Central memory CD4-positive, alpha-beta T cell (primary cell): Measurements from ENCODE around the gene PTTG1IP.

ENCODE experiments used
- DNase-seq: peaks from one replicate; pipeline ENCODE4 v3.0.0; 2022

Gene PTTG1IP

GRCh38 chr21:44894687-44895302, 21.3 kb upstream of the PTTG1IP start:
- DNase-seq, result no peak

DNA sequence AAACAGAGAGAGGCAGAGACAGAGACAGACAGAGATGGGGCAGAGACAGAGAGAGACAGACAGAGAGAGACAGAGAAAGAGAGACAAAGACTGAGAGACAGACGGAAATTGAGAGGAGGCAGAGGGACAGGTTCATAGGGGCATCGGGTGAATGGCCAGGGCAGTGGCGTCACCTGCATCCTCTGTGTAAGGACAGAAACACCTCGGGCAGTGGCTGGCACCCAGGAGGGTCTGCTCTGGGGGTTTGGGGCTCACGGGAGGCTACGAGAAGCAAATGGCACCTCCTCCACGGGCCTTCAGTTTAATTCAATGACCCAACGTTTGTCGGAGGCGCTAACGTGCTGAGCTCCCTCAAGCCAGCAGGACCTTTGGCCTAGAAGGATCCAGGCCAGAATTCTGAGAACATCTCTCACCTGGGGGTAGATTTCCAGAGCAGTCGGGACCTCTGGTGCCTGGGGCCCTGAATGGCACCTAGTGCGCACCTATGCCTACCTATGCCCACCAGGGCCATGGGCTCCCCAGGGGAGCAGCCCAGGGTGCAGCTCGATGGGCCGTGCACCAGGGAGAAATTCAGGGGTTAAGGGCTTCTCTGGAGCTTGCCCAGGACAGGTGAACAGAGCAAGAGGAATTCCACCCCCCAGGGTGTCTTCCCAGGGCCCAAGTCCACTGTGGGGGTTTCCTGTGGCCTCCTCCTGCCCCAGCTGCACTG, 20.6 kb upstream of the PTTG1IP start:
- DNase-seq, result no peak

- no peak for DNase-seq
These were observed 19.7 kb upstream of the PTTG1IP start for GRCh38 chr21:44893278-44893556.

GRCh38 chr21:44892536-44893277, 19.2 kb upstream of the PTTG1IP start:
- DNase-seq, result peak; percentile 70

GRCh38 chr21:44892095-44892494, 18.6 kb upstream of the PTTG1IP start:
- no peak for DNase-seq

DNA sequence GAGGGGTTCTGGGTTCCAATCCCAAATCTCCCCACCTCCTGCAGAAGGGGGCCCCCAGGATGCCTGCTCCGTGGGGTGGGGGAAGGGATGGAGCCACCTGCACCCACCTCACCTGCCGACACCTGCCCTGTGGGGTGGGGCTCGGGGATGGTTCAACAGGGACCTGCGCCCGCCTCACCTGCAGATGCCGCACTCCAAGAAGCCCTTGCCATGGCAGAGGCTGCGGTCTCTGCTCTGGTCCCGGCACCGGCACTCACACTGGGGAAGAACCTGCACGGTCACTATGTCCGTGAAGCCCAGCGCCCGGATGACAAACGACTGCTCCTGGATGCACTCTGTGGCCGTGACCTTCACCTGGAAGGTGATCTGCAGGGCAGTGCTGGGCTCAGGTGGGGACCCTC, 18.1 kb upstream of the PTTG1IP start:
- DNase-seq, result no peak

DNA sequence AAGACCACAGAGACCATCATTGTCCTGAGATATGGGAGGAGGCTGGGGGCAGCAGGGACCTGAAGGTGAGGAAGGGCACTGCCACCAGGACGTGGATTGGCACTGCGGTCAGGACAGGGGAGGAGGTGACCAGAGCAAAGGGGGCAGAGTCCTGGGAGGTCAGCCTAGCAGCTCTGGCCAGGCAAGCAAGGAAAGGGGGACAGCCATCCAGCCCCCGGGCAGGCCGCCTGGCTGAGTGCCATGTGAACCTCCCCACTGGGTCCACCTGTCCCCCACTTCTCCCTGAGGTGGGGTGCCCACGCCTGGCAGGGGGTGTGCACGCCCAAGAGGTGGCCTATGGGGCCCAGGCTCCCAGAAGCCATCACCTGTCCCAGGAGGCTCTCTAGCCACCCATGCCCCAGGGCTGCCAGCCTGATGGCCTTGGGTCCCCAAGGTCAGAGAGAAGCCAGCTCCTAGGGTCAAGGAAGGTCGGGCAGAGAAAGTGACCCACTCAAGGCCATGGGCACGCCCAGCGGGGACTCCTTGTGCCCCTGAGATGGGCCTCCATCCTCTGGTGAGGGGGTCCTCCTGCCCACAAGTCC, 17.6 kb upstream of the PTTG1IP start:
- DNase-seq, result no peak

- DNase-seq, result no peak
These were observed 16.9 kb upstream of the PTTG1IP start for GRCh38 chr21:44890338-44890931.

- no peak for DNase-seq
These were observed 16.3 kb upstream of the PTTG1IP start for GRCh38 chr21:44889625-44890337.

GRCh38 chr21:44888581-44889550, 15.4 kb upstream of the PTTG1IP start:
- no peak for DNase-seq

DNA sequence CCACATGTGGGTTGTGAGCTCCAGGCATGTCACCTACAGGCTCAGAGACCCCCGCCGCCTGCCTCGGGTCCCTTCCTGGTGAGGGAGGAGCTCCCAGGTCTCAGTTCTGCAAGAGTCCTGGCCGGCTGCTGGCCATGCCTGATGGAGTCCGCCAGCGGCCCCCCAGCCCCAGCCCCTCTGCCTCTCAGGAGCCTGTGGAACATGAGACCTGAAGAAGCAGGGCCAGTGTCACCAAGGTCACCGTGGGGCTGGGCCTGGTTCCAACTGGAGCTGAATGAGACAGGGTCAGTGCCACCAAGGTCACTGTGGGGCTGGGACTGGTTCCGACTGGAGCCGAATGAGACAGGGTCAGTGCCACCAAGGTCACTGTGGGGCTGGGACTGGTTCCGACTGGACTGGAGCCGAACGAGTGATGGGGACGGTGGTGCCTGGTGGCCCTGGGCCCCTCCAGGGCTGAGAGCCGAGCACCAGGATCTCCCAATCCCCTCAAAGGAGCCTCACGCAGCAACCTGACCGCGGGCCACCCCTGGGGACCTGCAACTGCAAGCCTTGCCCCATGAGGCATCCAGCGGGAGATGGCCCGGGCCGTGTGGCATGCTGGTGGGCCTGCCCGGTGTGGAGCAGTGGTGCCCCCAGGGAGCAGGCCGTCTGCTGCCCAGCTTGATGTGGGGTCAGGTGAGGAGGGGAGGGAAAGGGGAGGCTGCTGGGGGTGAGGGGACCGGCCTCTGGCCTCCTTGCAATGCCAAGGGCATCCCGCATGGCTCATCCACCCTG, 14.5 kb upstream of the PTTG1IP start:
- no peak for DNase-seq

DNA sequence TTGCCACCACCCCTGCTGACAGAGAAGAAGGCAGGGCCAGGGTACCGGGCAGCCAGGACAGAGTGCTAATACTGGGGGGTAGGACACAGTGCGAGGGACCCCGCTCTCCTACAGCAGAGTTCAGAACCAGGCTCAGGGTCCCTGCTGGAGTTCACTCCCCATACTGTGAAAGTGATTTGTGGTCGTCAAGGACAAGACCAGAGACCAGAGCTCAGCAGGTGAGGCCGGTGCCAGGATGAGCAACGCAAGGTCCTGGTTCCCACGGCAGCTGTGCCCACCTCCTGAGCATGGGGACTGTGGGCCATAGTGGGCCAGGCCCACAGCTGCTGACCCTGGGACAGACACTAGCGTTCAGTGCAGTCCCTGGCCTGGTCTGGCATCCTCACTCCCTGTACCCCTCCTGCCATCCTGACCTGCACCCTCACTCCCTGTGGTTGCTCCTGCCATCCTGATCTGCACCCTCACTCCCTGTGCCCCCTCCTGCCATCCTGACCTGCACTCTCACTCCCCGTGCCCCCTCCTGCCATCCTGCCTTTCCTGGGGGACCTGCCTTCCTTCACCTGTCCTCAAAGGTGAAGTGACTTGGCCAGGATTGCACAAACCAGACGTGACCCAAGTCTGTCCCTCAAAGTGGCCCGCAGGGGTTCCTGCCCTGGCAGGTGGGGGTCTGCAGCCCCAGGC, 13.8 kb upstream of the PTTG1IP start:
- DNase-seq, result no peak

- DNase-seq, result no peak
These were observed 12.9 kb upstream of the PTTG1IP start for GRCh38 chr21:44886113-44887075.

- DNase-seq, result no peak
These were observed 12.1 kb upstream of the PTTG1IP start for GRCh38 chr21:44885615-44886014.

DNA sequence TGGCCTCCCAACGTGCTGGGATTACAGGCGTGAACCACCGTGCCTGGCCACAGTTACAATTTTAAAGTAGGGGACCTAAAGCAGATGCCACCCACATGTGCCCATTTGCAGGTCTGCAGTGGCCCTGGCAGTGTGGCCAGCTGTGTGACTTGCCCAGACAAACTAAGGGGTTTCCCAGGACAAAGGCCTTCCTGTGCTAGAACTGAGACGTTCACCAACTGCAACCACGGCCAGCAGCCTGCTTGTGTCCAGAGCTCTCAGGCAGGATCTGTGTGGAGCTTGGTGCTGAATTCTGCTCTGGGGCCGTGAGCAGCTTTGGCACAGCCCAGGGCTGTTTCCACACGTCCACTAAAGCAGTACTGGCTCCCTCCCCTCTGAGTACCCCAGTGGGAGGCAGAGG, 10.6 kb upstream of the PTTG1IP start:
- no peak for DNase-seq

GRCh38 chr21:44883250-44883649, 9.8 kb upstream of the PTTG1IP start:
- DNase-seq, result no peak

DNA sequence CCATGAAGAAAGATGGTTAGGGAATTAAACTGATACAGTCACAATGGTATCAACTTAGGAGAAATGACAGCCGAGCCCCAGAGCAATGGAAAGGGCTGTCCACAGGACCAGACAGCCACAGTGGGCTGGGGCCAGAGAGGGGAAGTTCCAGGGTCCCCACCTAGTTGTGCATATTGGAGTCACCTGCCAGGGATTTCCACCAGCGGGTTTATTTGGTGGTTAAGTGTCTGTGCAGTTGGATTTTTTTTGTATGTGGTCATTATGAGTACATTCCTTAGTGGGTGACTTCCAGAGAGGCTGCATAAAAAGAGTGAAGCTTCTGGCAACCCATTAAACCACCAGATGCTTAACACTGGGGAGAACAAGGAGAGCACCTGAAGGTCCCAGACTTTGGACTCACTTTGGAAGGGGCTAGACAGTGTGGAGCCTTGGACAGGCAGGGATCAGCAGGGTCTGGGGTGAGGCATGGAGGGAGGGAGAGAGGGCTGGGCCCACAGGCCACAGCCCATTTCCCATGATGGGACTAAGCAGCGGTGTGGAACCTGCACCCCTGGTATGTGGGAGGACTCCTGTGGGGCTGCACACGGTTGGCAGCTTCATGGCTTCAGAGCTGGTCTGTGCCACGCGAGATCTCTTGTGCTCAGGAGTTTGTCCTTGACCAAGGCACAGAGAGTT, 7.8 kb upstream of the PTTG1IP start:
- DNase-seq, result no peak
